ENCODE measurements around the gene TGFB1. TPM values are rescaled to one million over a fixed set of nuclear protein-coding genes. Genes with fewer than 3 reads are reported as not detected.
A peak's percentile ranks its signal among the peaks of the same experiment; 100 is the strongest.

The TGFB1 gene
- total and polyA plus RNA-seq, 2 of the 13 experiments (the other 11 are each of a cell fraction or from before 2014, with no cell fraction given) = 4.1 to 5.4 TPM

DNA sequence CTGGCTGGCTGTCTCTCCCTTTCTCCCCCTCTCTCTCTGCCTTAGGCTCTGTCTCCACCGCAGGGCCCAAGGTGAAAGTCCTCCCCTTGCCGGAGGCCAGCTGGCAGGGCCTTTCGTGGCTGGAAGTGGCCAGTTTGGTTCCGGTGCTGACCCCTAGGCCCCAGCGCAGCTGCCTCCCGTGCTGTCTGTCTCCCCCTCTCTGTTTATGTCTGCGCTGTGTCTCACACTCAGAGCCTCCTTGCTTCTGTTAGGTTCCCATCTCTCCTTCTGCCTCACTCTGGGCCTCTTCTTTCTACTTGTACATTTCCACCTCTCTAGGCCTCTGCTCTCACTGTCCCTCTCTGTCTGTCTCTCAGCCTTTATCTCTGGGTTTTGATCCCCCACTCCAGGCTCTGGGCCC is 30.7 kb downstream of the TGFB1 start (continued):
- TF ChIP-seq, protein P1, sequence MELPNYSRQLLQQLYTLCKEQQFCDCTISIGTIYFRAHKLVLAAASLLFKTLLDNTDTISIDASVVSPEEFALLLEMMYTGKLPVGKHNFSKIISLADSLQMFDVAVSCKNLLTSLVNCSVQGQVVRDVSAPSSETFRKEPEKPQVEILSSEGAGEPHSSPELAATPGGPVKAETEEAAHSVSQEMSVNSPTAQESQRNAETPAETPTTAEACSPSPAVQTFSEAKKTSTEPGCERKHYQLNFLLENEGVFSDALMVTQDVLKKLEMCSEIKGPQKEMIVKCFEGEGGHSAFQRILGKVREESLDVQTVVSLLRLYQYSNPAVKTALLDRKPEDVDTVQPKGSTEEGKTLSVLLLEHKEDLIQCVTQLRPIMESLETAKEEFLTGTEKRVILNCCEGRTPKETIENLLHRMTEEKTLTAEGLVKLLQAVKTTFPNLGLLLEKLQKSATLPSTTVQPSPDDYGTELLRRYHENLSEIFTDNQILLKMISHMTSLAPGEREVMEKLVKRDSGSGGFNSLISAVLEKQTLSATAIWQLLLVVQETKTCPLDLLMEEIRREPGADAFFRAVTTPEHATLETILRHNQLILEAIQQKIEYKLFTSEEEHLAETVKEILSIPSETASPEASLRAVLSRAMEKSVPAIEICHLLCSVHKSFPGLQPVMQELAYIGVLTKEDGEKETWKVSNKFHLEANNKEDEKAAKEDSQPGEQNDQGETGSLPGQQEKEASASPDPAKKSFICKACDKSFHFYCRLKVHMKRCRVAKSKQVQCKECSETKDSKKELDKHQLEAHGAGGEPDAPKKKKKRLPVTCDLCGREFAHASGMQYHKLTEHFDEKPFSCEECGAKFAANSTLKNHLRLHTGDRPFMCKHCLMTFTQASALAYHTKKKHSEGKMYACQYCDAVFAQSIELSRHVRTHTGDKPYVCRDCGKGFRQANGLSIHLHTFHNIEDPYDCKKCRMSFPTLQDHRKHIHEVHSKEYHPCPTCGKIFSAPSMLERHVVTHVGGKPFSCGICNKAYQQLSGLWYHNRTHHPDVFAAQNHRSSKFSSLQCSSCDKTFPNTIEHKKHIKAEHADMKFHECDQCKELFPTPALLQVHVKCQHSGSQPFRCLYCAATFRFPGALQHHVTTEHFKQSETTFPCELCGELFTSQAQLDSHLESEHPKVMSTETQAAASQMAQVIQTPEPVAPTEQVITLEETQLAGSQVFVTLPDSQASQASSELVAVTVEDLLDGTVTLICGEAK (IDR thresholded peaks at IDR 0.05) = no peak
- TF ChIP-seq, protein P1 (CRISPR knock-in tag; IDR thresholded peaks at IDR 0.05) = no peak
- TF ChIP-seq ZNF614 (CRISPR knock-in tag; IDR thresholded peaks at IDR 0.05; ENCODE audit: borderline replicate concordance) (peak; percentile 6; the same call in 1 of the 2 replicates), SMARCC2 (IDR thresholded peaks at IDR 0.05) (no peak), ZNF747 (CRISPR knock-in tag; IDR thresholded peaks at IDR 0.05; ENCODE audit: borderline replicate concordance) (no peak), ZNF383 (CRISPR knock-in tag; IDR thresholded peaks at IDR 0.05; ENCODE audit: borderline replicate concordance) (no peak), FLYWCH1 (CRISPR knock-in tag; IDR thresholded peaks at IDR 0.05) (no peak), ZBTB7B (CRISPR knock-in tag; IDR thresholded peaks at IDR 0.05) (peak; percentile 37; the same call in 1 of the 2 replicates), ZBTB42 (CRISPR knock-in tag; IDR thresholded peaks at IDR 0.05) (no peak), ZNF256 (CRISPR knock-in tag; conservative IDR thresholded peaks at IDR 0.05) (no peak), ZNF670 (CRISPR knock-in tag; IDR thresholded peaks at IDR 0.05; ENCODE audit: borderline replicate concordance) (no peak), NCOA2 (CRISPR knock-in tag; IDR thresholded peaks at IDR 0.05) (no peak), FIP1L1 (IDR thresholded peaks at IDR 0.05; ENCODE audit: borderline replicate concordance, insufficient read depth, low read depth, low read length) (no peak)
- TF ChIP-seq, protein P2, sequence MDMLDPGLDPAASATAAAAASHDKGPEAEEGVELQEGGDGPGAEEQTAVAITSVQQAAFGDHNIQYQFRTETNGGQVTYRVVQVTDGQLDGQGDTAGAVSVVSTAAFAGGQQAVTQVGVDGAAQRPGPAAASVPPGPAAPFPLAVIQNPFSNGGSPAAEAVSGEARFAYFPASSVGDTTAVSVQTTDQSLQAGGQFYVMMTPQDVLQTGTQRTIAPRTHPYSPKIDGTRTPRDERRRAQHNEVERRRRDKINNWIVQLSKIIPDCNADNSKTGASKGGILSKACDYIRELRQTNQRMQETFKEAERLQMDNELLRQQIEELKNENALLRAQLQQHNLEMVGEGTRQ (IDR thresholded peaks at IDR 0.05; ENCODE audit: low read depth, low read length) = no peak
- TF ChIP-seq, protein P2 (CRISPR knock-in tag; IDR thresholded peaks at IDR 0.05; ENCODE audit: borderline replicate concordance) = no peak
- TF ChIP-seq, protein P3, sequence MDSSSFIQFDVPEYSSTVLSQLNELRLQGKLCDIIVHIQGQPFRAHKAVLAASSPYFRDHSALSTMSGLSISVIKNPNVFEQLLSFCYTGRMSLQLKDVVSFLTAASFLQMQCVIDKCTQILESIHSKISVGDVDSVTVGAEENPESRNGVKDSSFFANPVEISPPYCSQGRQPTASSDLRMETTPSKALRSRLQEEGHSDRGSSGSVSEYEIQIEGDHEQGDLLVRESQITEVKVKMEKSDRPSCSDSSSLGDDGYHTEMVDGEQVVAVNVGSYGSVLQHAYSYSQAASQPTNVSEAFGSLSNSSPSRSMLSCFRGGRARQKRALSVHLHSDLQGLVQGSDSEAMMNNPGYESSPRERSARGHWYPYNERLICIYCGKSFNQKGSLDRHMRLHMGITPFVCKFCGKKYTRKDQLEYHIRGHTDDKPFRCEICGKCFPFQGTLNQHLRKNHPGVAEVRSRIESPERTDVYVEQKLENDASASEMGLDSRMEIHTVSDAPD (CRISPR knock-in tag; IDR thresholded peaks at IDR 0.05) = no peak
- TF ChIP-seq, protein P4, sequence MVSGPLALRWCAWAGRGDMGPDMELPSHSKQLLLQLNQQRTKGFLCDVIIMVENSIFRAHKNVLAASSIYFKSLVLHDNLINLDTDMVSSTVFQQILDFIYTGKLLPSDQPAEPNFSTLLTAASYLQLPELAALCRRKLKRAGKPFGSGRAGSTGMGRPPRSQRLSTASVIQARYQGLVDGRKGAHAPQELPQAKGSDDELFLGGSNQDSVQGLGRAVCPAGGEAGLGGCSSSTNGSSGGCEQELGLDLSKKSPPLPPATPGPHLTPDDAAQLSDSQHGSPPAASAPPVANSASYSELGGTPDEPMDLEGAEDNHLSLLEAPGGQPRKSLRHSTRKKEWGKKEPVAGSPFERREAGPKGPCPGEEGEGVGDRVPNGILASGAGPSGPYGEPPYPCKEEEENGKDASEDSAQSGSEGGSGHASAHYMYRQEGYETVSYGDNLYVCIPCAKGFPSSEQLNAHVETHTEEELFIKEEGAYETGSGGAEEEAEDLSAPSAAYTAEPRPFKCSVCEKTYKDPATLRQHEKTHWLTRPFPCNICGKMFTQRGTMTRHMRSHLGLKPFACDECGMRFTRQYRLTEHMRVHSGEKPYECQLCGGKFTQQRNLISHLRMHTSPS (CRISPR knock-in tag; IDR thresholded peaks at IDR 0.05; ENCODE audit: low read depth) = no peak

All from HepG2 (cell line).